Stimulated activated effector memory CD8-positive, alpha-beta T cell treated with anti-CD3 and anti-CD28 coated beads, Interleukin-12 subunit alpha, Interleukin-12 subunit beta, amount 100 ng/mL, for 72 hours (primary cell): ENCODE measurements around the gene ALAD.
"Not testable (repeated sequence)": the region's sequence is repeated elsewhere in the genome, so short reads cannot be mapped to it uniquely, and the experiment has no call there.

Source experiments
- ATAC-seq: fragments of 150-1000 bp; cut with Tn5 transposase; 2 replicates; pipeline ENCODE4 v1.10.0; 2021
- DNase-seq, 2 donors: peaks; one replicate each; pipeline ENCODE4 v3.0.0; 2021 to 2022; ENCODE audit warnings: low spot score in 2 of 2
- H3K27ac Mint-ChIP-seq: one replicate; pipeline ENCODE4 v1.8.0; 2022; ENCODE audit warnings: mild to moderate bottlenecking, mixed read lengths
- H3K36me3 Mint-ChIP-seq: one replicate; pipeline ENCODE4 v1.8.0; 2022; ENCODE audit warnings: mild to moderate bottlenecking, mixed read lengths
- H3K4me1 Mint-ChIP-seq: one replicate; pipeline ENCODE4 v1.8.0; 2022; ENCODE audit warnings: mixed read lengths
- H3K4me3 Mint-ChIP-seq: one replicate; pipeline ENCODE4 v1.8.0; 2022; ENCODE audit warnings: mild to moderate bottlenecking, mixed read lengths
- H3K9me3 Mint-ChIP-seq: one replicate; pipeline ENCODE4 v1.8.0; 2022; ENCODE audit warnings: mixed read lengths

ALAD gene

GRCh38 chr9:113368982-113369854 is 31.9 kb downstream of the ALAD start:
- no peak overlapping the region for H3K27ac Mint-ChIP-seq
- no peaks in the 10 kb centered on the region for H3K4me1 Mint-ChIP-seq
- no peak overlapping the region for H3K4me3 Mint-ChIP-seq
- peaks cover 17% of the 10 kb centered on the region for H3K36me3 Mint-ChIP-seq
- DNase-seq (no peak), ATAC-seq (no peak)
- no peaks in the 10 kb centered on the region for H3K9me3 Mint-ChIP-seq

DNA sequence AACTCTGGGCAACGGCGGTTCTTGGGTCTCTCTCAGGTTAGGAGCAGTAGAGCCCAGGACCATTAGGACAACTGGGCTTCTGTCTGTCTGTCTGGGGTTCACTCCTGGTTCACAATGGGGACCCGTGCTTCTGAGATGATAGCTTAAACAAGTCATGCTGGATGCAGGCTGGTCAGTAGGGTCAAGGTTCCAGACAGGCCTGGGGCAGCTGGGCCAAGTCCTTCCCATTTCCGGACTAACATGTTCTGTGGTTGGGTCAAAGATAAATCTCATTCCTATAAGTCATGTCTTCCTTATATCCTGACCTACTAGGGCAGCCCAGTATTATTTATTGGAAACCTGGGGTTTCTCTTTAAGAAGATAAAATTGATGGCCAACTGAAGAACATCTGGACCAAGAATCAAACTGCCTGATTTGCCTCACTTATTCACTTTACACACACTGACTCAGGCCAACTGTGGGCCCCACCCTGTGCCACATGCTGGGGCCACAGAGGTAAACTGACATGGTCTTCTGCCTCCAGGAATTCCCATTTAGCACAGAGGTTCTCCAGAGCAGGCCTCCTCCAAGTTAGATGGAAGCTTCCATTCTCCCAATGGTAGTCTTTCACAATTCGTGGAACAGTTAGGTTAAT is 32.6 kb downstream of the ALAD start:
- DNase-seq = no peak
- H3K4me3 Mint-ChIP-seq = no peak overlapping the region
- ATAC-seq = no peak
- H3K27ac Mint-ChIP-seq = no peak overlapping the region
- peaks cover 14% of the 10 kb centered on the region for H3K36me3 Mint-ChIP-seq
- no peaks in the 10 kb centered on the region for H3K4me1 Mint-ChIP-seq
- H3K9me3 Mint-ChIP-seq = no peaks in the 10 kb centered on the region

- H3K4me1 Mint-ChIP-seq = peaks cover 12% of the 10 kb centered on the region
- H3K36me3 Mint-ChIP-seq, H3K27ac Mint-ChIP-seq, H3K9me3 Mint-ChIP-seq, H3K4me3 Mint-ChIP-seq, ATAC-seq, DNase-seq: not testable (repeated sequence)
Measured at GRCh38 chr9:113365652-113366051, 35.4 kb downstream of the ALAD start.

DNA sequence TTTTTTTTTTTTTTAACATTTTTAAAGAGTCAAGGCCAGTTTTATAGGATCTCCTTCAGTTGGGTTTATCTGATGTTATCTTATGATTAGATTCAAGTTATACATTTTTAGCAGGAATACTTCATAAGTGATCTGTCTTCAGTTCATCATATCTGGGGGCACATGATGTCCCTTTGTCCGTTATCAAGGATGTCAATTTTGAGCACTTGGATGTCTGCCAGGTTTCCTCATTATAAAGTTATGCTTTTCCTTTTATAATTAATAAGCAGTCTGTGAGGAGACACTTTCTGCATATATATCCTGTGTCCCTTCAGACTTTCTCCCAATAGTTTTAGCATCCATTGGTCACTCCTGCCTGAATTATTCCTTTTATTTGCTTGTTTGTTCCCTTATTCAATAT is 36.1 kb downstream of the ALAD start:
- peaks cover 12% of the 10 kb centered on the region for H3K4me1 Mint-ChIP-seq
- no peak overlapping the region for H3K27ac Mint-ChIP-seq
- H3K9me3 Mint-ChIP-seq = no peaks in the 10 kb centered on the region
- H3K36me3 Mint-ChIP-seq = no peaks in the 10 kb centered on the region
- DNase-seq (no peak), ATAC-seq (no peak)
- no peak overlapping the region for H3K4me3 Mint-ChIP-seq

- Mint-ChIP-seq H3K36me3 (no peaks in the 10 kb centered on the region), H3K9me3 (no peaks in the 10 kb centered on the region), H3K4me1 (peaks cover 12% of the 10 kb centered on the region), H3K4me3 (no peak overlapping the region), H3K27ac (no peak overlapping the region)
- DNase-seq (no peak), ATAC-seq (no peak)
Measured at GRCh38 chr9:113363336-113363735, 37.7 kb downstream of the ALAD start.

- DNase-seq (no peak), ATAC-seq (peak; percentile 93)
- Mint-ChIP-seq H3K4me1 (peaks cover 12% of the 10 kb centered on the region), H3K4me3 (no peak overlapping the region), H3K27ac (no peak overlapping the region), H3K9me3 (no peaks in the 10 kb centered on the region), H3K36me3 (no peaks in the 10 kb centered on the region)
Measured at GRCh38 chr9:113361304-113362018, 39.6 kb downstream of the ALAD start.

- ATAC-seq = no peak
- peaks cover 12% of the 10 kb centered on the region for H3K4me1 Mint-ChIP-seq
- H3K4me3 Mint-ChIP-seq = no peak overlapping the region
- no peaks in the 10 kb centered on the region for H3K9me3 Mint-ChIP-seq
- no peak for DNase-seq
- no peaks in the 10 kb centered on the region for H3K36me3 Mint-ChIP-seq
- no peak overlapping the region for H3K27ac Mint-ChIP-seq
Measured at GRCh38 chr9:113360242-113360842, 40.7 kb downstream of the ALAD start.

- Mint-ChIP-seq H3K4me1 (peaks cover 12% of the 10 kb centered on the region), H3K36me3 (no peaks in the 10 kb centered on the region), H3K4me3 (no peak overlapping the region), H3K9me3 (no peaks in the 10 kb centered on the region), H3K27ac (no peak overlapping the region)
- DNase-seq (no peak), ATAC-seq (no peak)
Measured at GRCh38 chr9:113359385-113359784, 41.7 kb downstream of the ALAD start.

DNA sequence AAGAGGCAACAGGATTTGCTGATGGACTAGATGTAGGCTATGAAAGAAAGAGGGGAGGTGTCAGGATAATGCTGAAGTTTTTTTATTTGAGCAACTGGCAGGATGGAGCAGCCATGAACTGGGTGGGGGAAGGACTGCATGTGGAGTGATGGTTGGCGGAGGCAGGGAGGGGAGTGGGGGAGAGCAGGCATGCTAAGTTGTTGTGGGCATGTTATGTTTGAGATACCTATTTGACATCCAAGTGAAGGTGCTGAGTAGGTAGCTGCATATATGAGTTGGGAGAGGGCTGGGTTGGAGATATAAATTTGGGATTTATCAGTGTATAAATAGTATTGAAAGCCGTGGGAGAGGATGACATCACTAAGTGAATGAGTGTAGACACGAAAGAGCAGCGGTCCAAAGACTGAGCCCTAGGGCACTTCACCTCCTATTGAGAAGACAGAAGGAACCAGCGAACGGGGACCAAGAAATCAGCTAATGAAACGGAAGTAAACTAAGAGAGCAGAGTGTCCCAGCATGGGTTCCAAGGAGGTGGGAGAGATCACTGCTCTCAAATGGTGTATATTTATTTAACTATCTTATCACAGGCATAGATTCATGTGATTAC is 44.3 kb downstream of the ALAD start:
- no peak overlapping the region for H3K27ac Mint-ChIP-seq
- H3K4me3 Mint-ChIP-seq = no peak overlapping the region
- H3K9me3 Mint-ChIP-seq = no peaks in the 10 kb centered on the region
- H3K36me3 Mint-ChIP-seq = no peaks in the 10 kb centered on the region
- ATAC-seq (no peak), DNase-seq (no peak)
- H3K4me1 Mint-ChIP-seq = peaks cover 16% of the 10 kb centered on the region

DNA sequence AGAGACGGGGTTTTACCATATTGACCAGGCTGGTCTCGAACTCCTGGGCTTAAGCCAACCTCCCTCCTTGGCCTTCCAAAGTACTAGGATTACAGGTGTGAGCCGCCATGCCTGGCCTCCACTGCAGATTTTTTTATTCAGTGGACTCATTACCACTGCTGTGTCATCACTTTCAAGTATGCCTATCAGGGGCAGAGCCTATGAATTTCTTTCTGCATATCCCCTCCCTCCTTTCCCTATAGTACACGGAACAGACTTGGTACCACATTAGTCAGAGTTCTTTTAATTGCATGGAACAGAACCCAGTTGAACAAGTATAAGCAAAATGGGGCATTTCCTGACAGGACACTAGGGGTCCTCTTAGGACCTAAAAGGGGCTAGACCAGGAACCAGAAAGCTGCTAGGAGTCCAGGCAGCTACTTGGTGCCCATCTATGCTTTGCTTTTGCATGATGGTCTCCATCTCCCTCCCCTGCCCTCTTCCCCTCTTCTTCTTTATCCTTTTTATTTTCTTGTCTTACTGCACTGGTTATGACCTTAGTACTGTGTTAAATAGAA is 46.0 kb downstream of the ALAD start:
- Mint-ChIP-seq H3K4me3 (no peak overlapping the region), H3K27ac (no peak overlapping the region), H3K4me1 (peaks cover 23% of the 10 kb centered on the region), H3K9me3 (no peaks in the 10 kb centered on the region), H3K36me3 (no peaks in the 10 kb centered on the region)
- no peak for DNase-seq
- ATAC-seq = no peak

DNA sequence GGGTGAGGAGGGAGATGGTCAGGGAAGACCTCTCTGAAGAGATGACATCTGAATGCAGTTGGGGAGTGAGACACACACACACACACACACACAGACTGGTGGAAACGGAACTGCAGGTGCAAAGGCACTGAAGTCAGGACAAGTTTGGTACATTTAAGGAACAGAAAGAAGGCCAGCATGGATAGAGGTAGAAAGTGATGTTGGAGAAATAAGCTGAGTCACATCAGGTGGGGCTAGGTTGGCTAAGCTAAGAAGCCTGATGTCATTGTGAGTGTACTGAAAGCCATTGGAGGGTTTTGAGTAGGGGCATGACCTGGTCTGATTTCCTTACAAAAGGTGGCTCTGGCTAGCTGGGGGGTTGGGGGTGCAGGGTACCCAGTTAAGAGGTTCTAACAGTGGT is 48.7 kb downstream of the ALAD start:
- Mint-ChIP-seq H3K4me3 (no peak overlapping the region), H3K9me3 (no peaks in the 10 kb centered on the region), H3K4me1 (peaks cover 25% of the 10 kb centered on the region), H3K27ac (no peak overlapping the region), H3K36me3 (no peaks in the 10 kb centered on the region)
- DNase-seq (no peak), ATAC-seq (no peak)

DNA sequence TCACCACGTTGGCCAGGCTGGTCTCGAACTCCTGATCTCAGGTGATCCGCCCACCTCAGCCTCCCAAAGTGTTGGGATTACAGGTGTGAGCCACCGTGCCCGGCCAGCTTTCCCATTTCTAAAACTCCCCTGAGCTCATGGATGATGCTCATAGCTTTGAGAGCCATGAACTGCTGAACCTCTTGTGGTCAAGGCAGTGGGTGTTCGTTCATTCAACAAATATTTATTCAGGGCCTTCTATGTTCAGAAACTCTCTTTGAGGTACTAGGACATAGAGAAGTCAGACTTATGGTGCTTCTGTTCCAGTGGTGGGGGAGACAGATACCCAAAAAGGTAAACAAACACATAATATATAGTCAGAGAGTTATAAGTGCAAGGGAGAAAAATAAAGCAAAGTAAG is 49.1 kb downstream of the ALAD start:
- H3K9me3 Mint-ChIP-seq = no peaks in the 10 kb centered on the region
- no peak overlapping the region for H3K27ac Mint-ChIP-seq
- no peaks in the 10 kb centered on the region for H3K36me3 Mint-ChIP-seq
- ATAC-seq (no peak), DNase-seq (no peak)
- peaks cover 25% of the 10 kb centered on the region for H3K4me1 Mint-ChIP-seq
- H3K4me3 Mint-ChIP-seq = no peak overlapping the region

- Mint-ChIP-seq H3K27ac (peak overlapping the region; percentile 0), H3K4me1 (peaks cover 26% of the 10 kb centered on the region), H3K36me3 (no peaks in the 10 kb centered on the region), H3K9me3 (no peaks in the 10 kb centered on the region), H3K4me3 (peak overlapping the region; percentile 77)
- DNase-seq (no peak), ATAC-seq (peak; percentile 52)
Measured at GRCh38 chr9:113350937-113351336, 50.1 kb downstream of the ALAD start.

DNA sequence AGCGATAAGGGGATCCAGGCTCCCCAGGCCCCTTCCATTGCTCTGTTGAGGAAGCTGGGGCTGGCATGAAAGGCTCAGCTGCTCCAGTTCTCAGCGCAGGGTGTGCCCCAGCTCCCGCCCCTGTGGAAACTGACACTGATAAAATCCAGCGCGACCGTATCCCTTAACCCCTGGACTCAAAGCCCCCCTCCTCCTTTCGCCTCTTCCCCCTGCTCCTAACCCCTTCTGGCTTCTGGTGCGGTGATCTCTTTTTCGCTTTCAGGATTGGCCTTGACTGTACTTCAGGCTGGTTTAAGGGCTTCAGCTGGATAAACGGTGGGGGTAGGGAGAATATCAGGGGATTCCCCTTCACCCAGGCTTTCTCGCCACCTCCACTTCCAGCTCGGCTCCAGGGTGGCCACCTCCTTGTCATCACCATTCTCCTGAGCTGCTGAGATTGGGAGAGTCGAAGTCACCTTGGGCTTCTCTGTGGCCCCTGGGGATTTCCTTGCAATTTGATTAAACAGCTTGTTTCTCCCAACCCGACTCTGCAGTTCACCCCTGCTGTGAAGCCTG is 50.9 kb downstream of the ALAD start:
- Mint-ChIP-seq H3K4me3 (peak overlapping the region; percentile 77), H3K4me1 (peaks cover 33% of the 10 kb centered on the region), H3K27ac (peak overlapping the region; percentile 0), H3K9me3 (no peaks in the 10 kb centered on the region), H3K36me3 (no peaks in the 10 kb centered on the region)
- ATAC-seq (peak; percentile 6), DNase-seq (no peak)
